Measurements from ENCODE around the gene PRRT1B. TPM values are rescaled to one million over a fixed set of nuclear protein-coding genes. Genes with fewer than 3 reads are reported as not detected.

The PRRT1B gene
- total and polyA plus RNA-seq, 4 donors = 0.96 to 7.9 (median 3.8) TPM

DNA sequence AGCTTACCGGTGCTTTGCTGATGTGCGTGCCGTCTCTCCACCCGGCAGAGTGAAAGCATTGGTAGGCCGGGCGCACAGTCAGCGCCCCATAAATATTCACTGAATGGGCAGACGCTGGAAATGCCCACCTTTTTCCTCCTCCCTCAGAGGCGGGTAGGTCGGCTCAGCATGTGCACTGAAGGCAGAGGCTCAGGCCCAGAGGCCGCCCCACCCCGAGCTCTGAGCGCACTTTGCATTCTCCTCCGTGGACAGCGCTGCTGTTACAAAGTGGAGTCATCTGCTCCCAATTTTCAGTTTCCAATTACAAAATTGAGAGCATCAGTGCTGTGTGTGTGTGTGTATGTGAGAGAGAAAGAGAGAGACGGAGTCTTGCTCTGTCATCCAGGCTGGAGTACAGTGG, 24.8 kb upstream of the PRRT1B start:
- Histone ChIP-seq H3K27ac (ENCODE audit: low read depth in 1 of 2, low read length in 1 of 2) (no peak overlapping the region), H3K4me3 (no peak overlapping the region), H3K9ac (ENCODE audit: insufficient read depth in 1 of 2, low read length in 2 of 2) (no peak overlapping the region), H3K4me1 (ENCODE audit: control insufficient read depth in 5 of 5, insufficient read depth in 5 of 5, low read length in 5 of 5) (no peaks in the 10 kb centered on the region), H3K36me3 (ENCODE audit: control insufficient read depth in 4 of 4, insufficient read depth in 4 of 4, low read length in 4 of 4) (peaks cover 8 to 64% (median 48%) of the 10 kb centered on the region in 4 donors), H3K9me3 (ENCODE audit: control insufficient read depth in 4 of 4, insufficient read depth in 3 of 4, low read length in 3 of 4) (no peaks in the 10 kb centered on the region), H3K27me3 (ENCODE audit: control insufficient read depth in 3 of 3, insufficient read depth in 3 of 3, low read length in 2 of 3) (no peaks in the 10 kb centered on the region)
- DNase-seq (no peak), ATAC-seq (ENCODE audit: insufficient read depth, low FRiP score) (no peak)
- TF ChIP-seq, protein P1, sequence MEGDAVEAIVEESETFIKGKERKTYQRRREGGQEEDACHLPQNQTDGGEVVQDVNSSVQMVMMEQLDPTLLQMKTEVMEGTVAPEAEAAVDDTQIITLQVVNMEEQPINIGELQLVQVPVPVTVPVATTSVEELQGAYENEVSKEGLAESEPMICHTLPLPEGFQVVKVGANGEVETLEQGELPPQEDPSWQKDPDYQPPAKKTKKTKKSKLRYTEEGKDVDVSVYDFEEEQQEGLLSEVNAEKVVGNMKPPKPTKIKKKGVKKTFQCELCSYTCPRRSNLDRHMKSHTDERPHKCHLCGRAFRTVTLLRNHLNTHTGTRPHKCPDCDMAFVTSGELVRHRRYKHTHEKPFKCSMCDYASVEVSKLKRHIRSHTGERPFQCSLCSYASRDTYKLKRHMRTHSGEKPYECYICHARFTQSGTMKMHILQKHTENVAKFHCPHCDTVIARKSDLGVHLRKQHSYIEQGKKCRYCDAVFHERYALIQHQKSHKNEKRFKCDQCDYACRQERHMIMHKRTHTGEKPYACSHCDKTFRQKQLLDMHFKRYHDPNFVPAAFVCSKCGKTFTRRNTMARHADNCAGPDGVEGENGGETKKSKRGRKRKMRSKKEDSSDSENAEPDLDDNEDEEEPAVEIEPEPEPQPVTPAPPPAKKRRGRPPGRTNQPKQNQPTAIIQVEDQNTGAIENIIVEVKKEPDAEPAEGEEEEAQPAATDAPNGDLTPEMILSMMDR (IDR thresholded peaks at IDR 0.05; ENCODE audit: control extremely low read depth, extremely low read depth) = no peak
- WGBS, 2 donors = 84% methylated on average over 16 of the region's 16 CpGs

DNA sequence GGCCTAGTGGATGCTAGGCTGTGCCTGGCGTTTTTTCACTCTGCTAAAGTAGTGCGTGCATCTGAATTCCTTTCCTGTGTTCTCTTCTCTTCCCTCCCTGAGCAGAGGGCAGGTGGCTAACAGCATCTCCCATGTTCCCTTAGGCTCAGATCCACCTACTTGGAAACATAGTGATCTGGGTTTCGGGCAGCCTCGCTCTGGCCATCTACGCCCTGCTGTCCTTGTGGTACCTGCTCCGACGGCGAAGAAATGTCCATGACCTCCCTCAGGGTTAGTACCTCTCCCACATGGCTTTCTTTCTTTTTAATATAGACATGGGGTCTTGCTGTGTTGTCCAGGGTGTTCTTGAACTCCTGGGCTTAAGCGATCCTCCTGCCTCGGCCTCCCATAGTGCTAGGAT, 24.1 kb upstream of the PRRT1B start:
- 95 to 96% methylated on average over 10 of the region's 10 CpGs for WGBS, 2 donors
- Histone ChIP-seq H3K9ac (ENCODE audit: insufficient read depth in 1 of 2, low read length in 2 of 2) (no peak overlapping the region), H3K27me3 (ENCODE audit: control insufficient read depth in 3 of 3, insufficient read depth in 3 of 3, low read length in 2 of 3) (no peaks in the 10 kb centered on the region), H3K4me1 (ENCODE audit: control insufficient read depth in 5 of 5, insufficient read depth in 5 of 5, low read length in 5 of 5) (no peaks in the 10 kb centered on the region), H3K36me3 (ENCODE audit: control insufficient read depth in 4 of 4, insufficient read depth in 4 of 4, low read length in 4 of 4) (peaks cover 8 to 66% (median 46%) of the 10 kb centered on the region in 4 donors), H3K4me3 (no peak overlapping the region), H3K9me3 (ENCODE audit: control insufficient read depth in 4 of 4, insufficient read depth in 3 of 4, low read length in 3 of 4) (no peaks in the 10 kb centered on the region), H3K27ac (ENCODE audit: low read depth in 1 of 2, low read length in 1 of 2) (no peak overlapping the region)
- TF ChIP-seq, protein P1 (IDR thresholded peaks at IDR 0.05; ENCODE audit: control extremely low read depth, extremely low read depth) = no peak
- DNase-seq (no peak), ATAC-seq (ENCODE audit: insufficient read depth, low FRiP score) (no peak)

DNA sequence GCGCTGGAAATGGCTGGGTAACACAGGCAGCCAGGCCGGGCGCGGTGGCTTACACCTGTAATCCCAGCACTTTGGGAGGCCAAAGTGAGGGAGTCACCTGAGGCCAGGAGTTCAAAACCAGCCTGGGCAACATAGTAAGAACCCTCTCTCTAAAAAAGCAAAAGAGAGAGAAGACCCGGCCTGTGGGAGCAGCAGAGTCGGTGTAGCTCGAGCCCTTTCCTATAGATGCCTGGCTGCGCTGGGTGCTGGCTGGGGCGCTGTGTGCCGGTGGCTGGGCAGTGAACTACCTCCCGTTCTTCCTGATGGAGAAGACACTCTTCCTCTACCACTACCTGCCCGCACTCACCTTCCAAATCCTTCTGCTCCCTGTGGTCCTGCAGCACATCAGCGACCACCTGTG, 23.5 kb upstream of the PRRT1B start:
- Histone ChIP-seq H3K36me3 (ENCODE audit: control insufficient read depth in 4 of 4, insufficient read depth in 4 of 4, low read length in 4 of 4) (peaks cover 6 to 67% (median 42%) of the 10 kb centered on the region in 4 donors), H3K4me3 (no peak overlapping the region), H3K27ac (ENCODE audit: low read depth in 1 of 2, low read length in 1 of 2) (no peak overlapping the region), H3K9ac (ENCODE audit: insufficient read depth in 1 of 2, low read length in 2 of 2) (no peak overlapping the region), H3K4me1 (ENCODE audit: control insufficient read depth in 5 of 5, insufficient read depth in 5 of 5, low read length in 5 of 5) (no peaks in the 10 kb centered on the region), H3K27me3 (ENCODE audit: control insufficient read depth in 3 of 3, insufficient read depth in 3 of 3, low read length in 2 of 3) (no peaks in the 10 kb centered on the region), H3K9me3 (ENCODE audit: control insufficient read depth in 4 of 4, insufficient read depth in 3 of 4, low read length in 3 of 4) (no peaks in the 10 kb centered on the region)
- 96 to 97% methylated on average over 13 of the region's 13 CpGs for WGBS, 2 donors
- ATAC-seq (ENCODE audit: insufficient read depth, low FRiP score) (no peak), DNase-seq (no peak)
- TF ChIP-seq, protein P1 (IDR thresholded peaks at IDR 0.05; ENCODE audit: control extremely low read depth, extremely low read depth) = no peak

Data from lung (tissue), 12 donors.